HG03558 (cell line): ENCODE measurements around the gene SLC29A3.

Experiments
- ATAC-seq: cut with Tn5 transposase; IDR thresholded peaks from one replicate; pipeline ENCODE4 v1.9.1; 2021; ENCODE audit warnings: moderate number of reproducible peaks; ENCODE audit not compliant: unreplicated experiment; ENCODE audit errors: extremely low read depth

The SLC29A3 gene

DNA sequence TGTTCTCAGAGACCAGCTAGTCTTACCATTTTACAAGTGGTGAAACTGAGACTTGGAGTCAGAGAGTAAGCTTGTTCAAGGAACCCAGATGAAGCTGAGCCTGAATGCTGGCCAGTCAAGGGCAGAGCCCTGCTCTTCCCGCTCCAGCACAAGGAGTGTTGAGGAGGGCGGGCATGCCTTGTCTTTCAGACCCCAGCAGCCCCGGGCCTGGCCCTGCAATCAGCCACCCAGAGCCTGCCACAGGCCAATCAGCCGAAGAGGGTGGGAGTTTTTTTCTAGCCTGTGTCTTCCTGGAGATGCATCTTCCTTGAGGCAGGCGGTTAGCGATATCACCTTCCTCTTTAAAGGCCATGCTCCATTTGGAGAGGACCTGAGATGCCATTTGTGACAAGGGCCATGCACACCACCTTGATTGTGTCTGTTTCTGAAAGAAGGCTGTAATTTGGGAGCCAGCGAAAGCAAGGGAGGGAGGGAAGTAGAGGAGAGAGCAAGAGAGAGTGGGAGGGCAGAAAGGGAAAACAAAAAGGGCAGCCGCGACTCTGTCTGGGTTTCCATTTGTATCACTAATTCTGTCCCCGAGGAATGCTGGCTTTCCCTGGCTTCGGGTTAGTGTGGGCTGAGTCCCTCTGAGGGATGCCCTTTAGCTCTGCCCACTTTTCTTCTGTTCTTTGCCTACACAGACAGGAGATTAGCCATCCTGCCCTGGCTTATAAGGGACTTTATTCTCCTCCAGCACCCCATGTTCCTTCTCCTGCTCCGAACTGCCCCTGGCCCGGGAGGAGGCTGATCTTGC lies 85.6 kb downstream of the SLC29A3 start:
- ATAC-seq = no peak

DNA sequence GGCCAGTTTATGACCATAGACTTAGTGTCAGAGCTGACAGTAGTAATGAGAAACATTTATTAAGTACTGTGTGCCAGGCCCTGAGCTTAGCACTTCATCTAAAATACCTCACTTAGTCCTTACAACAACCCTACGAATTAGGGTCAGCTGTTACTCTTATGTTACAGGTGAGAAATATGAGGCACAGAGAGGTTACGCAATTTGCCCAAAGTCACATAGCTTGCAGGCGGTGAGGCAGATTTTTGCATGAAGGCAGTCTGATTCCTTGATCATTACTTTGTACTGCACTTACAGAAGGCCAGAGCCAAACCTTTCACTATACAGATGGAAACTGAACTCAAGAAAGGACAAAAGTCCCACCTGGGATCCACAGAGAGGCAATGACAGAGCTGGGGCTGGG lies 87.8 kb downstream of the SLC29A3 start:
- no peak for ATAC-seq

DNA sequence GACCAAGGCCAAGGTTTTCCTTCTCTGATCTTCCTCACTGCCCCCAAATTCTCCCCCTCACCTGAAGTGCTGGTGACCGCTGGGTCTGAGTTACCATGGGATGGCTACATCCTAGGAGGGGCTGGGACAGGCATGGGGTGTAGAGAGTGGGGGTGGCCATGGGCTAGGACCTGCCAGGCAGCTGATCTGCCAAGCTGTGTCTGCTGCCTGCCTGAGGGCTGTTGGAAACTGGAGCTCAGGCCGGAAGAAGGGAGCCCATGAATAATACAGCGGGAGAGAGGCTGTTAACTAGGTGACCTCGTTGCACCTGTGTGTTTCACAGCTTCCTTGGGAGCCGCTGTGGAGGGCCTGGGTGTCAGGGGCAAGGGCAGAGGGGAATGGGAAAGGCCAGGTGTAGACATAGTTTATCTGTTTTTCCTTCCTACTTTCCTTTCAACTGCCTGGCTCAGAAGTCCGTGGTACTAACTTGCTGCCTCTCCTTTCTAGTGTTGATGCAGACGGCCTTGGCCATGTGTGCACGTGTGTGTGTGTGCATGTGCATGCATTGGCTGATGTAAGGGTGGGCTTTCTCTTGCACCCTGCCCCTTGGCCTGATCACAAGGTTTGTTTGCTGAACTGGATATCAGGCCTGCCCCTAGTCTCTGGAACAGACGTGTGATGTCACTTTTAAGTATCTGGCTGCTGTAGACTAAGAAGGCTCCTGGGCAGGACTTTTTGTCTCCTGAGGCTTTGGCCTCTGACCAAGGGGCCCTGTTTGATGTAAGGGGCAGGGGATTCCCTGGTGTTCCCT lies 89.6 kb downstream of the SLC29A3 start:
- no peak for ATAC-seq

DNA sequence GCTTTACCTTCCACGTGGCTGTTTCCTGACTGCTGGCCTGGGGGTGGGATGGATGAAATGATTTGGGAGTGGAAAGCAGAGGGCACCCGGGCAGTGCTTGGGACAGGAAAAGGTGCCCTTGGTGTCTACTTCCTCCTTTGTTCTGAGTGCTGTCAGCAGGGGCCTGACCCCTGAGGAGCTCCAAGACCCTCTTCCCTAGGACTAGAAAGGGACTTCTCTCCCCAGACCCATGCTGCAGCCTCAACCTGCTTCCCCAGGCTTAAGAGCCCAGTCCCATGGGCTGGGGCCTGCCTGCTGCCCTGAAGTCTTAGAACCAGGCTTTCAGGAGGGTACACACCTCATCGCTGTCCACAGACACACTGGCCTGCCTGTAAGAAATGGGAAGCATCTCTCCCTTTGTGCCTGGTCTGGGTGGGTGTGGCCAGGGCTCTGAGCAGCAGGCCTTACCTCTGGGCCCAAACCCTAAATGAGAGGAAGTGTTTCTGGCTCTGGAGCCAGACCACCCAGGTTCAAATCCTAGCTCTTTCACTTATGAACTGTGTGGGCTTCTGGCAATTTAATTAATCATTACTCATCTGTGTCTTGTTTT lies 90.6 kb downstream of the SLC29A3 start:
- no peak for ATAC-seq
